Measurements from ENCODE around the gene HYDIN. TPM values are rescaled to one million over a fixed set of nuclear protein-coding genes. Genes with fewer than 3 reads are reported as not detected.

The HYDIN gene
- polyA plus RNA-seq, 2 of the 4 experiments (the other 2 are of a cell fraction) = 0.23 to 0.41 TPM

- FAIRE-seq (no peak), DNase-seq (ENCODE audit: low read depth in 1 of 2, low spot score in 1 of 2) (no peak), ATAC-seq (no peak)
- no peaks in the 10 kb centered on the region for H3K9me3 ChIP-seq
- H3K27ac ChIP-seq = no peak overlapping the region
- no peak overlapping the region for H3K4me3 ChIP-seq
- no peaks in the 10 kb centered on the region for H3K4me1 ChIP-seq
- TF ChIP-seq CHD2 (IDR thresholded peaks at IDR 0.05; ENCODE audit: low read length, partially characterized antibody) (no peak), MAFK (IDR thresholded peaks at IDR 0.05; ENCODE audit: partially characterized antibody) (peak; percentile 52)
- ChIA-PET POLR2A (no interaction called here), CTCF (no interaction called here)
- H3K4me2 ChIP-seq = no peak overlapping the region
These were observed 15.8 kb upstream of the HYDIN start for GRCh38 chr16:71246309-71246708.

DNA sequence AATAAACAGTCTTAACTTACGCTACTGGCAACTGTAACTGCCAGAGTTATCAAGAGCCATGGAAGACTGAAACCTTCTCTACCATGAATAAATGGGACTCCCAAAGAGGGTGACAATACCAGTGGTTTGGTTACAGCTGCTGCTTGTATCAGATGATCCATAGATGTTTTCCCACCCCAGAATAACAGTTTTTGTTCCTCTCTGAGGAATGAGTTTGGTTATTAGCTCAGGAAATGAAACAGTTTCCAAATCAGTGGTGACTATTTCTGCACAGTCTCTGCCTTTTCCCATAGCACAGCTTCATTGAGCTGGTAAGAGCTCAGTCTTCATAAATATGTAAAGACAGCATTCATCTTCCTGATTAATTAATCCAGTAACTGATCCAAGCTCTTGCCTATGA, 14.0 kb upstream of the HYDIN start:
- FAIRE-seq = no peak

GRCh38 chr16:71242601-71243000, 12.1 kb upstream of the HYDIN start:
- Histone ChIP-seq H3K4me1 (no peaks in the 10 kb centered on the region), H3K4me2 (no peak overlapping the region), H3K4me3 (no peak overlapping the region), H3K9me3 (no peaks in the 10 kb centered on the region), H3K27ac (no peak overlapping the region)
- ChIA-PET CTCF (no interaction called here), POLR2A (no interaction called here)
- ATAC-seq (no peak), FAIRE-seq (no peak), DNase-seq (ENCODE audit: low read depth in 1 of 2, low spot score in 1 of 2) (no peak)
- WGBS (ENCODE audit: missing lambda C conversion rate) = 3% methylated on average over 3 of the region's 3 CpGs
- TF ChIP-seq, protein P1, sequence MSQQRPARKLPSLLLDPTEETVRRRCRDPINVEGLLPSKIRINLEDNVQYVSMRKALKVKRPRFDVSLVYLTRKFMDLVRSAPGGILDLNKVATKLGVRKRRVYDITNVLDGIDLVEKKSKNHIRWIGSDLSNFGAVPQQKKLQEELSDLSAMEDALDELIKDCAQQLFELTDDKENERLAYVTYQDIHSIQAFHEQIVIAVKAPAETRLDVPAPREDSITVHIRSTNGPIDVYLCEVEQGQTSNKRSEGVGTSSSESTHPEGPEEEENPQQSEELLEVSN (IDR thresholded peaks at IDR 0.05; ENCODE audit: borderline replicate concordance, low read depth) = no peak
- no peak for TF ChIP-seq ZFP36 (IDR thresholded peaks at IDR 0.05; ENCODE audit: borderline replicate concordance, partially characterized antibody)
- TF ChIP-seq NPAS2 (CRISPR knock-in tag; IDR thresholded peaks at IDR 0.05; ENCODE audit: borderline replicate concordance) = no peak
- TF ChIP-seq TFCP2L1 (CRISPR knock-in tag; IDR thresholded peaks at IDR 0.05) = no peak
- TF ChIP-seq, protein P2, sequence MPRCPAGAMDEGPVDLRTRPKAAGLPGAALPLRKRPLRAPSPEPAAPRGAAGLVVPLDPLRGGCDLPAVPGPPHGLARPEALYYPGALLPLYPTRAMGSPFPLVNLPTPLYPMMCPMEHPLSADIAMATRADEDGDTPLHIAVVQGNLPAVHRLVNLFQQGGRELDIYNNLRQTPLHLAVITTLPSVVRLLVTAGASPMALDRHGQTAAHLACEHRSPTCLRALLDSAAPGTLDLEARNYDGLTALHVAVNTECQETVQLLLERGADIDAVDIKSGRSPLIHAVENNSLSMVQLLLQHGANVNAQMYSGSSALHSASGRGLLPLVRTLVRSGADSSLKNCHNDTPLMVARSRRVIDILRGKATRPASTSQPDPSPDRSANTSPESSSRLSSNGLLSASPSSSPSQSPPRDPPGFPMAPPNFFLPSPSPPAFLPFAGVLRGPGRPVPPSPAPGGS (IDR thresholded peaks at IDR 0.05) = no peak
- TF ChIP-seq ZSCAN20 (CRISPR knock-in tag; IDR thresholded peaks at IDR 0.05) = no peak
- TF ChIP-seq SREBF2 (IDR thresholded peaks at IDR 0.05) = no peak
- TF ChIP-seq POLR2A (IDR thresholded peaks at IDR 0.05; ENCODE audit: low read length) = no peak
- no peak for TF ChIP-seq CTCF (IDR thresholded peaks at IDR 0.05)
- TF ChIP-seq TP53 (CRISPR knock-in tag; IDR thresholded peaks at IDR 0.05) = no peak
- no peak for TF ChIP-seq HOXB5 (CRISPR knock-in tag; IDR thresholded peaks at IDR 0.05)
- no peak for TF ChIP-seq RNF2 (IDR thresholded peaks at IDR 0.05; ENCODE audit: borderline replicate concordance, low read depth)
- no peak for TF ChIP-seq GATA3 (IDR thresholded peaks at IDR 0.05; ENCODE audit: borderline replicate concordance)
- no peak for TF ChIP-seq REST (IDR thresholded peaks at IDR 0.05)
- TF ChIP-seq RCOR1 (IDR thresholded peaks at IDR 0.05; ENCODE audit: low read depth, low read length) = no peak
- TF ChIP-seq BHLHE40 (IDR thresholded peaks at IDR 0.05; ENCODE audit: low read depth, low read length) = no peak
- TF ChIP-seq PHF8 (IDR thresholded peaks at IDR 0.05; ENCODE audit: borderline replicate concordance, low read depth) = no peak
- no peak for TF ChIP-seq ESRRA (IDR thresholded peaks at IDR 0.05; ENCODE audit: borderline replicate concordance, low read length)

More for the DNA sequence above, 14.0 kb upstream of the HYDIN start:
- WGBS (ENCODE audit: missing lambda C conversion rate) = 39% methylated on average over 1 of the region's 1 CpG
- ChIA-PET CTCF (no interaction called here), POLR2A (interaction anchor here (0.6 kb wide), 1 partner anchor 216 kb away, joined by 3 read pairs; no protein-coding TSS in a partner anchor)
- Histone ChIP-seq H3K4me3 (no peak overlapping the region), H3K9me3 (no peaks in the 10 kb centered on the region), H3K27ac (no peak overlapping the region), H3K4me2 (no peak overlapping the region), H3K4me1 (no peaks in the 10 kb centered on the region)
- no peak for DNase-seq (ENCODE audit: low read depth in 1 of 2, low spot score in 1 of 2)
- TF ChIP-seq SREBF2 (IDR thresholded peaks at IDR 0.05) (no peak), TFCP2L1 (CRISPR knock-in tag; IDR thresholded peaks at IDR 0.05) (no peak), ZFP36 (IDR thresholded peaks at IDR 0.05; ENCODE audit: borderline replicate concordance, partially characterized antibody) (no peak), CBX8 (IDR thresholded peaks at IDR 0.05) (no peak), NPAS2 (CRISPR knock-in tag; IDR thresholded peaks at IDR 0.05; ENCODE audit: borderline replicate concordance) (no peak), MAZ (IDR thresholded peaks at IDR 0.05; ENCODE audit: borderline replicate concordance, low read depth, low read length) (no peak), ESRRA (IDR thresholded peaks at IDR 0.05; ENCODE audit: borderline replicate concordance, low read length) (no peak), PHF8 (IDR thresholded peaks at IDR 0.05; ENCODE audit: borderline replicate concordance, low read depth) (no peak), HOXA7 (CRISPR knock-in tag; IDR thresholded peaks at IDR 0.05) (no peak), GATA3 (IDR thresholded peaks at IDR 0.05; ENCODE audit: borderline replicate concordance) (no peak)
- TF ChIP-seq, protein P1 (IDR thresholded peaks at IDR 0.05; ENCODE audit: borderline replicate concordance, low read depth) = no peak
- TF ChIP-seq, protein P2 (IDR thresholded peaks at IDR 0.05) = no peak
- no peak for ATAC-seq

All from A549 (cell line).